GM19395 (cell line): ENCODE data around the gene MACROD2.

ENCODE experiments used
- ATAC-seq: cut with Tn5 transposase; IDR thresholded peaks from one replicate; pipeline ENCODE4 v1.9.1; 2021; ENCODE audit warnings: mild to moderate bottlenecking, moderate library complexity; ENCODE audit not compliant: unreplicated experiment

The MACROD2 gene

DNA sequence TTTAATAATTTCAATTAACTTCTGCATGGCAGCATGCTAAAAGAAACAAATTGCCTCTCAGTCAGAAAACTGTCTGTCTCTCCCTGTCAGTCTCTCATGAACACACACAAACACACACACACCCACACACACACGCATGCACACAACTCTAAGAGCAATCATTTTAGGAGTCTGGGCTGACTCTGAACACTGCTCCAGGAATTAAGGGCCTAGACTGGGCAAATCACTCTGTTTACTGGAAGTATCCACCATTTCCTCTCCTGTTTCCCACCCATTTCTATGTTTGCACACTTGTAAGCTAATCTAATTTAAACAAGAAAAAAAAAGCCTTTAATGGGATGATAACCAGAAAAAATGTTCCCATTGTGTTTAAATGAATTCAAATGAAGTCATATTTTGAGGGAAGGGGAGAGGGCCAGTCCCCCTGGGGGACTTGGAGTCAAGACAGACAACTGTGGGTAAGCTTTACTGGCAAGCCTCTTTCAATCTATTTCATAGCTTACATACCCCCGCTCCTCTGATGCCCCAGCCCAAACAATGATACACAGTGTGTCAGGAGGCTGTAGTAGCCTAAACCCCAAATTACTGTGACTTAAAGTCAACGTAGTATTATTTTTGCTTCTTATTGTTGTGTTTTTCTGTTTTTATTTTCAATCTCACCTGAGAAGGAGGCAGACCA, 789.9 kb downstream of the MACROD2 start:
- no peak for ATAC-seq

DNA sequence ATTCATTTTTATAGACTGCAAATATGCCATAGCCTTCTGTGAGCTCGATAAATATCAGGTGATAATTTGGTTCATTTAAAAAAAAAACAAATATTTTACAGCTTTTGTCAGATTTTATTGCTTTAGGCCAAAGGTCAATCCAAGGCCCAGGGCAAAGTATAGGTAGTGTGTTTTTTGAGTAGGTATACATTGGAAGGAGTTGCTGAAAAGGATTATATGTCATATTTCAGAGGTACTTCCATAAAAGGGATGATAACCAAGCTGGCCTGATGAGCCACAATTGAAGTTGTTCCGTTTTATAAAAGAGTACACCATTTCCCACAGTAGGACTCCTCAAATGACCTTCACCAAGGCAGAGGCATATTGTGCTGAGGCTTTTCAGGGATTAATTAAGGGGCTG, 794.9 kb downstream of the MACROD2 start:
- ATAC-seq, result no peak

DNA sequence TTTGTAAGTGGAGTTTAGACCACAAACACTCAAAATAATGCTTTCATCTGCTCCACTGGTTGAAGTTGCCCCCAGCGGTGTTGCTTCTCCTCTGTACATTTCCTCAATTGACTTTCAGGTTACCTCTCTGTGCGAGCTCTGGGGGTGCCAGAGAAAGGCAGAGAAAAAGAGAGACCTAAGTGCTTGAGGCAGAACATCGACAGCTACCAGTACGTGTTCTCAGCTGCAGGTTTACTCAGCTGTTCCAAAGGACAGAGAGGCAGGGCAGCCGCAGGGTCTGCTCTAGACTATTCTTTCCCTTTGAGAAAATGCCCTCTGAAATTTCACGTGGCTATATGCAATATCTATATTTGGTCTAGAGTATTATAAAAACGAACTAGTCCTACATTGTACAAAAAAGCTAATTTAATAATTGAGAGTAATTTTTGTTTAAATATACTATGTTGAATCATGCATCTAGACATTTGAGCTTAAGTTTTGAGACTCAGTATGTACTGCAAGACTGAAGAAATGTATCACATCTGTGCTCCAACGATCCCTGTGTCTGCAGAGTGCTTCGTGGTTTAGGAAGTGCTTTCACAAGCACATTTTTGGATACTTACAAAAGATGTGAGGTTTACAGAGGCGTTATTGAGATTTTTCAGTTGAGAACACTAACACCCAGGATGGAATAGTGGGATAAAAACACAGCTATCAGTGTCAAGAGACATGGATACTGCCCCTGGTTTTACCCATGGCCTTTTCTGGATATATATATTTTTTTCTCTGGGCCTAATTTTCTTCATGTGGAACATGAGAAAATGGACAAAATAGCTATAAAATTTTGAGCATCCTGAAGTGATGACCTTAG, 795.7 kb downstream of the MACROD2 start:
- ATAC-seq, result no peak

DNA sequence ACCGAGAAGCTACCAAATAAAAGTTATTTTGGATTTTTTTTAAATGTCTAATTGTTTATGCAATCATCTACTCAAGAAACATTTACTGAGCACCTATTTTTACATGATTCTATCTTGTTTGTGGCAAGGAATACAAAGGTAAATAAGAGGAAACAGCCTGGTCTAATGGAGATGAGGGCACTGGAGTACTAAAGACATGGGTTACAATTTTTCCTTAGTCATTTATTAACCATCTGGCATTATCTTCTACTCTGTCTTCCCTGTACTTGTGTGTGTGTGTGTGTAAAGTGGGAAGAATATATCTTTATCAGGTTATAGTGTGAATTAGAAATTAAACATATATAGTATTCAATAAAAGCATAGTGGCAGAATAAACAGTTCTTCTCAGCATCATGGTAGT, 797.6 kb downstream of the MACROD2 start:
- no peak for ATAC-seq

DNA sequence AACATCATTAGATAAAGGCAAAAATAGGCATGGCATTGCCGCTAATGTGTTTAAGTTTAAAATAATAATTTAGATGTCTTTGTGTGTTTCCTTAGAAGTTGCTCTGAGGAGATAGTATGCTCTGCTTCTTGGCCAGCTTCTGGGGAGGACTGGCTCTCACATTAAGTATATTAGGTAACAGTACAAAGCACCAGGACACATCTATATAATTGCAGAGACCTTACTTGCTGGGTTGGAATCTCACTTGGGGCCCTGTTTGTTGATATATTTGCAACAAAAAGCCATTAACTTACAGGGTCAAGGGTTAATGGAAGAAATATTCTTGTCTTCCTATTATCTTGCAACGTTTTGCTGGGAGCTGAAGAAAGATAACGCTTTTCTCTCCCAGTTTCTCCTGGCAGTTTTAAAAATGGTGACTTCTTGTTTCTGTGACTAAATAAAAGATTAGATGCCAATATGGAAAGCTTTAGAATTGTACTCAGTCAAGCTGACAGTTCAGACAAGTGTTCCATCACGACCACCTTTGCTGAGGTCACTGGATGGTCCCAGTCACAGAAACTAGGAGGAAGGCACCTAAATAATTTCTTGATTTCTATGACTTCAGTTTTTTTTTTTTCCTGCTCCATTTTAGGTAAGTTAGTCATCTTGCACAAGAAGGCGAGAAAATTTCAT, 804.4 kb downstream of the MACROD2 start:
- ATAC-seq, result no peak

DNA sequence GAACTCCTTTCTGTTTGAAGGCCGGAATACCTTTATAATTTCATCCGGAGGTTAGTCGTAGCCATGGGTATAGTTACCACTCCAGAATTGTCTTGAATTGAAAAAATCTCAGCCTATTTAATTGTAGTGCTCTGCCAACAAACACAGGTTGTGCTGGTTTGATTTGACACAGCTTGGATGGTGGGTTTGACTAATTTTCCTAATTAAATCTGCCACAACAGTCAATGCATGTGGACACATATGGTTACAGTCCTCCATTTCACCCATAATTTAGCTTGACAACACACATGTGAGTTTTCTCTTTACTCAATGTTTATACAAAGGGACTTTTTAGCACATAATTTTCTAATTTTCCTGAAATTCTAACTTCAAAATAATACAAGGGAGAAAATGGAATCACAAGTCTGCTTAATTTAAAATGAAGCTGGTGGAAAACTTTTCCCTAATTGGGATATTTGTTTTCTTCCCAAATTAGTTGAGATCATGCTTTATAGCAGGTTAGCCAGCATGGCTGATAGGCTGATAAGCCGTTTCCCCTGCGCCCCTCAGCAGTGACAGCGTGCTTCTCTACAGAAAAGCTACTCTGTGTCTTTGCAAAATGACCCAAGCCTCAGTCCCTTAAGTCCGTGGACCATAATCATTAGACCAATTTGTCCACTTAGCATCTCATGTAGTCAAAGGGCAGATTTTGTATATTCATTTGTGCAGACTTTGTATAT, 805.5 kb downstream of the MACROD2 start:
- ATAC-seq, result no peak

DNA sequence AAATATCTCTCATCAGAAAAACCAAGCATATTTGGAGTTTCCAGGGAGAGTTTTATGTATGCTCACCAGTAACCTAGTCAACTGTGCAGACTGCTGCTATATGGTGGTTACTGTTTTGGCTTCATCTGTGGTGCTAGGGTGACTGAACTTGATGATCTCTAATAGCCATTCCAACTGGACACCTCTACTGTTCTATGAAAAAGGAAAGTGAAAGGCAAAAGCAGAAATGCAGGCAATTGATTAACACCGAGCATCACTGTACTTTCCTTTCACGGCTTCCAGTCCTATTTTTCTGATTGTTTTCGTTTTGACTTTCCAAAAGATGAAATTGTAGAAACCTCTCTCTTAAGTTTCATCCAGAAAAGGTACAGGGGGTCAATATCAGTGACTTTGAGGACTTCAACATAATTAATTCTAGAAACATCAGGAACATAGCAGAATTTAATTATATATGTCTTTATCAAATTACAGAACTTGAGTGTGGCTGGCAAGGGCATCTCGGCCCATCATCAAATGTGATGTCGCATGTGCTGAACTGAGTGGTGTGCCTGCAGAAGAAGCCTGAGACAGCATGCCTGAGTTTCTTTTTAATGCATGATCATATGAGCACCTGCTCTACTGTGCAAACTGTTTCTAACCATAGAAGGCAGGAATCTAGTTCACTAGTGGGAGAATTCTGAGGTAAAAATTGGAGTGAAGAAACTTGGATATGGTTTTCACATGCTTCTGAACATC, 806.4 kb downstream of the MACROD2 start:
- no peak for ATAC-seq

DNA sequence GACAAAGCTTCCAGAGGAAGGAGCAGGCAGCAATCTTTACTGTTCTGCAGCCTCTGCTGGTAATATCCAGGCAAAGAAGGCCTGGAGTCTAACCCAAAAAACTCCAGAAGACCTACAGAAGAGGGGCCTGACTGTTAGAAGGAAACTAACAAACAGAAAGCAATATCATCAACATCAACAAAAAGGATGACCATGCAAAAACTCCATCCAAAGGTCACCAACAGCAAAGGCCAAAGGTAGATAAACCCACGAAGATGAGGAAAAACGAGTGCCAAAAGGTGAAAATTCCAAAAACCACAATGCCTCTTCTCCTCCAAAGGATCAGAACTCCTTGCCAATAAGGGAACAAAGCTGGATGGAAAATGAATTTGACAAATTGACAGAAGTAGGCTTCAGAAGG, 811.9 kb downstream of the MACROD2 start:
- ATAC-seq, result no peak

DNA sequence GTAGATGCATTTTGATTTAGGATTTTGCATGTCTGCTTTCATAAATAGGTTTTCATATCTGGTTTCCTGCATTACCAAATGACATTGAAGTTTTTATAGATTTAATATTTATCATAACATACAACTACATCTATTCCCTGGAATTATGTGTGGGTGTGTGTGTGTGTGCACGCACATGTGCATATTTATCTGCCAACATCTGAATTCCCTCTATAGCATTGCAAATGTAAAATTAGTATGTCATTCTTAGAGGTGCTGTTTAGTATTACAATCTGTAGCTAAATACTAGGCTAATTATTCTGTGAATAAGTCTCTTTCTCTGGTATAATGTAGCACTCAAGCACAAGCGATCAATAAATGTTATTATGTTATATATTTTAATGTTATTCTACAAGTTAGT, 820.0 kb downstream of the MACROD2 start:
- ATAC-seq, result no peak

DNA sequence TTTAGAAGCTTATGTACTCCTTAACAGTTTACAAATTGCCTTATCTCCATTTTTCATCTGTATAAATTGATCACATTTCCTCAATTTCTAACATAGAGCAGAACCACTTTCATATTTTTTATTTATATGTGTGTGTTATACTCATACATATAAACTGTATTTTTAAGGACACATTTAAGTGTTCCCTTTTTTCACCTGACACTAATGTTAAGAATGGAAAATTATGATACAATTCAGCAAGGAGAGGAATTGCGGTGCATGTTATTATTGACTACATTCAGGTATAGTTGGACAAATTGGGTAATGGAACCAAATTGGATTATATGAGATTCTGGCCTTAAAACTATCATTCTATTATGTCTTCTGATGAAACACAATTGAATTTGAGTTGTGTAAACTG, 821.2 kb downstream of the MACROD2 start:
- no peak for ATAC-seq

DNA sequence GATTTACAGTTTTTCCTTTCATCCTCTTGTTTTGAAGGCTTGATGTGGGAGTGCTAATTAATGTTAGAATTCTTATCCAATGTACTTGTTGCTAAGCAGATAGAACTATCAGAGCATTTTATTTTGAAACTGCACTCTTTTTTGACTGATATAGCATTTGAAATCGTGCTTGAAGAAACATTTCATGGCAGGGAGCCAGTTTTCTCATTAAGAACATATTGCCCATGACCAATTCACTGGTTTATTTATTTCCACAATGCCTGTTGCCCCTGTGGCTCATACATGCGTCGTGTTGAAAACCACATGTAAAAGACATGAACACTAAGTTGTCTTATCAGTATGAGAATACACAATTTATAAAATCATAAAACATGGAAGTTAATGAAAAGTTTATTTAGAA, 821.8 kb downstream of the MACROD2 start:
- ATAC-seq, result no peak

DNA sequence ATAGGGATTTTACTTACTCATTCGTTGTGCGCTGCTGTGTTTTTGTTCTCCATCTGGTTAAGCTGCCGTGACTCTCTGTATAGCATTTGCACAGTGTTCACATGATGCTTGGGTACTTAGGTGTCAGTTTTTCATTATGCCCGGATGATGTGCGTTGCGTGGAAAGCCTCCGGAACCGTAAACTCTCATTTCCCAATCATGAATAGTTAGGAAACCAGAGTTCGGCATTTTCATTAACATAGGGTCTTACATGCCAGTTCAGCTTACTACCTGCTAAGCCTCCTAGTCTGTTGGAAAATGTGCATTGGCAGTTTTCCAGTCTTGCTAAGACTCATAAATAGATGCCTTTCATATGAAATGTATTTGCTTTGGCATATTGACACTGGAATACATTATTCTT, 825.5 kb downstream of the MACROD2 start:
- no peak for ATAC-seq

DNA sequence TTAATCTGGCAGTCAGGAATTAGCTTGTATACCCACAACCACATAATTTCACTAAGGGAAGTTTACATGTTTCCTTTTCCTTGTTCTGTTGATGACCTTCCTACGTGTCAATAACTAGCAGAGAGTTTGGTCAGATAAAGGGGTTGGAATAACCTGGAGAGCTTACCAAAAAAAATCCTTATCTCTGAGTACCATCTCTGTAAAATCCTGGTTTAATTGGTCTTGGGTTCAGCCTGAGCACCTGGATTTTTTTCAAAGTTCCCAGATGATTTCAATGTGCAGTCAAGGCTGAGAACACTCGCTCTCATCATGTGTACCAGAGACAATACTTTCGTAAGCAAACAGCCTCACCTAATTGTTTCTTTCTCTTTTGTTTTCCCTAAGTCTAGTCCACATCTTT, 825.9 kb downstream of the MACROD2 start:
- ATAC-seq, result no peak

DNA sequence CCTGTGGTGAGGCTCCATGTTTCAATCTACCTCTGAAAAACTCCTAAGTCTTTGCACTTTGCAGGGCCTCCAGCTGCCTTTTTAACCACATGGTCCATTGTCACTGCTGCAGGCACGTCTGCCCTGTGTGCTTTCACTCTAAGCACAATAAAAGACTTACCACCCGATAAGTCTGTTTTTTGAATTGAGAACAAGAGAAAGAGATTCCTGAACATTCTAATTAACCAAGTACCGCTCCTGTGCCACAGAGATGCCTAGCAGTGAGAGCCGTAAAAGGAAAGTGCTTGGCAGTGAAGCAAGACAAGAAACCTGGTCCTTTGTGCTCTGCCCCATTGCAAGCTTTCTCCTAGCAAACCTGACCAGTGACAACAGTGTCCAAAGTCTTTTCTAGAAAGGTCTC, 829.7 kb downstream of the MACROD2 start:
- ATAC-seq, result no peak

DNA sequence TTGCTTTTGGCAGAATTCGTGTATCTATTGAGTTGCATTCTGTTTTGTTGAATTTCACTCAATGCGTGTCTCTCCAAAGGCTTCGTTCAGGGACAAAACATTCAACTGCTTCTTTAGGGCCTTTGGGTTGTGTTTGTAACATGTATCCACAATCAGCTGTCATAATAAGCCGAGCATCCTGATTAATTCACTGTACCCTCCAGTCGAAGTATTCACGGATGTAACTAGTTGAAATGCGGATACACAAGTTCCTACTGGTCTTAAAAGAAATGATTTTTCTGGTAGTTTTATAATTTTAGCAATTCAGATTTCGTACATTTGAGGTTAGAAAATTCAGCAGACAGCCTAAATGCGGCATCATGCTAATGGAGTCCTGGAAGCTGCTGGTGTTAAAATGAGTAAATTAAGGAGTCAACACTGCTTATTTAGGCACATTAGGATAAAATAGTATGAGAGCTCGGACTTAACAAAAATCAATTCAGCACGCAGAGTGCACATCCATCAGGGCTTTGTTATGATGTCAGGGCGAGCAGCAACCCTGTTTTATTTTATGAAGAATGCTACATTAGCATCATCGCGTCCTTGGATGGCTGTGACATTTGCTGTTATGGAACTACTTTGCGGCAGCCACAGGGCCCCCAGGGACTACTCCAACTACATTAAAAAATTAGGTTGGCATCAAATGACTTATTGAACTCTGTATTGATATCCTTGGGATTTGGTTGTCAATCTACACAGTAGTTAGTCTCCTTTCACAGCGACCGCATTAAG, 831.4 kb downstream of the MACROD2 start:
- no peak for ATAC-seq

DNA sequence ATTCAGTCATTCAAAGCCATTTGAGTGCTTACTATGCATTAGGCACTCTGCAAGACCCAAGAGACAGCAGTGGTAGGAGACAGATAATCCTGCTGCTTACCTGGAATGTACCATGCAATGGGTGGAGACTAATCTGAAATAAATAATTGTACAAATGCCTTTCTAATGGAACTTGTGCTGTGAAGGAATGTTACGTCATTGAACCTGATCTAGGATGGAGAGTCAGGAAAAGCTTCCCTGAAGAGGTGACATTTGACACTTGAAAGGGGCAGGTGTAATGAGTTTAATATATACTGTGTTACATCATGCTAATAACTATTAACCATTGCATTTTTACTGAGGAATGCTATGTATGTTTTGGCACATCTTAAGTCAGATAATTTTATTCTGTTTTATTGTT, 833.1 kb downstream of the MACROD2 start:
- ATAC-seq, result no peak

DNA sequence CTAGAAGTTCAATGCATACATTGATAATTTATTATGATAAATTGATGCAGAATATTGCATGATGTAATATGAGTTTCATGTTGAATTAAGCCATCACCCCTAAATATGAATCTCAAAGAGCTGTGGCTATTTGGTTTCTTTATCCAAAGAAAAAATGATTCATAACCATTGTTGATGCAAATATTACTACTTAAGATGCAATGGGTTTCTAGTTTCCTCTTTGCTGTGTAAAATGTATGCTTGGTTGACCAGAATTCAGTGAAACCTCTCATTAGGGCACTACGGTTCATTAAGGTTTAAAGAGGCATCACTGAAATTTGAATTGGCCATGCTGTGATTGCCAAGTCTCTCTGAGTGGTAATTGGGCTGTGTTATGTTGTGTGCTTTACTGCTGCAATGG, 834.6 kb downstream of the MACROD2 start:
- ATAC-seq, result peak; percentile 58

DNA sequence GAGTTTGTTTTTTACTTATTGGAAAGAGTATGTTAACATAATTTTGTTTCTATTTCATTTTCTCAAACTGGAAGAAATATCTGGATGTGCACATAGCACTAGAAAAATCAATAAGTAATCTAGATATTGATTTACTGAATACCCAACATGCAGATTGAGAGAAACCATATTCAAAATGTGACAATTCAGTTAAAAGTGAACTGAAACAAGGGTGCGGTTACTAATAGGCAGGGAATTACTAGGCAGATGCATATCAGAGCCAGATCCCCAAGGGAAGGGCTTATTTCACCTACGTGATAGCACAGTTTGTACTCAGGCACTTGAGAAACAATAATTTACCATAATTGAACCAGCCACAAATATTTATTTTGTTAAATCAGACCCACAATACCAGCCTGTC, 835.1 kb downstream of the MACROD2 start:
- peak; percentile 78 for ATAC-seq

DNA sequence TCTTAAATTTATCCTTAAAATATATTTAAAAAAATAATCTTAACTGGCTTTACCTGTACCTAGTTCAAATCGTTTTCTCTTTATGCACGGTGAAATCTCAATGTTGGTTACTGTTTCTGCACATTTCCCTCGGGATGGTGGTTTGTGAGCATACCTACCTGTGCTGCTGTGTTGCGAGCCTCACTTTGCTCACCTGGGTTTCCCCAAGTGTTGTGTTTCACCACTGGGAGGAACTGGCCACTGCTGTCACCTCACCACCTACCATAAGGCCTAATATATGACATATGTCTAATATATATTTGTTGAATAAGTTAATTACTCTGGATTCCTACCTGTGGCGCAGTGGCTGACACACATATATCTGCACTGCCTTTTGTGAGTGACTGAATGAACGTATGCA, 835.6 kb downstream of the MACROD2 start:
- peak; percentile 17 for ATAC-seq

DNA sequence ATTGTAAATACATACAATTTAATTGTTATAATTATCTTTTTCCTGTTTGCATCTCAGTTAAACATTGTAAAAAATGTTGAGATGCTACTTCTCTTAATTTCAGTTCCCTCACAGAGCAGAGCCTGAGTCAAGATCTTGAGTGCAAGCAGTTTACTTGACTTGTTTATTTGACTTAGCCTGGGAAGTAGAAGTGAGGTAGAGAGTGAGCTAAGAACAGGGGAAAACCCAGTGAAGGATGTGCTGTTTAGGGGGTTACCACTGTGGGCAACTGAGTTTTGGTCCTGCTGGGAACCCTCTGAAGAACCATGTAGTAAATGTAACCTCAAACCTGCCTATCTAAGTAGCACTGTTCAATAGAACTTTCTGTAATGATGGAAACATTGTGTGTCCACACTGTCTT, 837.3 kb downstream of the MACROD2 start:
- peak; percentile 58 for ATAC-seq
